Activated CD8-positive, alpha-beta memory T cell treated with anti-CD3 and anti-CD28 coated beads for 4 hours (primary cell): ENCODE data around the gene LPGAT1.
A peak's percentile ranks its signal among the peaks of the same experiment; 100 is the strongest.
"Not testable (repeated sequence)": the region's sequence is repeated elsewhere in the genome, so short reads cannot be mapped to it uniquely, and the experiment has no call there.

ENCODE experiments used
- DNase-seq, 2 donors: peaks; one replicate each; pipeline ENCODE4 v3.0.0-alpha.2; 2020; ENCODE audit warnings: low read depth in 2 of 2

Gene LPGAT1

DNA sequence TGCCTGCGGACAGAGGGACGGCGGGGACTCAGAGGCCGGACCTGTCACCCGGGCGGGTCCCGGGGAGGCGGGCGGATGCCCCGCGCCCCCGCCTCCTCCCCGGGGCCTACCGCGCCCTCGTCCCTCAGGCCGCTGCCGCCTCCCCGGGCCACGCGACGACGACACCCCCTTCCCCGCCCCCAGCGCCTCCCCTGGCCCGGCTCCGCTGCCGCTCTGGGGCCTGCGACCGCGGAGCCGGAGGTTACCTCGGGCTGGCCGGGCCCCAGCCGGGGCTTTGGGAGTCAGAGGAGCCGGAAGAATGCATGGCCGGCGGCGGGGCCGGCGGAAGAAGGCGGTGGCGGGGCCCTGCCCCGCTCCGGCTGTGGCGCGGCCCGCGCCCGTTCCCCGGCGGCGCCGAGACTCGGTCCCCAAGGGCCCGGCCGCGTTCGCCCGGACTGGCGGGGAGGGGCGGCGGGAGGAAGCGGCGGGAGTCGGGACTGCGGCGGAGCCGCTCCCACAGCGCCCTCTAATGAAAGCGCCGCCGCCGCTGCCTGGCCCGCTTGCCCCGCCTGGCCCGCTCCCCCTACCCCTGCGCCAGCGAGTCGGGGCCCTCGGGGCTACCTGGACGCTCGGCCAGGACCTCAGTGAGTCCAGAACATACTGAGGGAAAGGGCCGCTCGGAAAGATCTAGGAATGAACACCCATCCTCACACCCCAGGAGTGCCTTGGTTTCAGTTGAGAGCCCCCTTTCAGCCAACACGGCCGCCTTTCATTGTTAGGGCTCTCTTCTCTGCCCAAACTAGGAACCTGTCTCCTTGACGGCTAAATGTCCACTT is at the start of gene LPGAT1:
LPGAT1 (minus strand) TSS at position 436 of the 815 bp plus-strand sequence. CDS start 1,467 bp downstream, outside the sequence.
- DNase-seq = peak; percentile 43 to 46

DNA sequence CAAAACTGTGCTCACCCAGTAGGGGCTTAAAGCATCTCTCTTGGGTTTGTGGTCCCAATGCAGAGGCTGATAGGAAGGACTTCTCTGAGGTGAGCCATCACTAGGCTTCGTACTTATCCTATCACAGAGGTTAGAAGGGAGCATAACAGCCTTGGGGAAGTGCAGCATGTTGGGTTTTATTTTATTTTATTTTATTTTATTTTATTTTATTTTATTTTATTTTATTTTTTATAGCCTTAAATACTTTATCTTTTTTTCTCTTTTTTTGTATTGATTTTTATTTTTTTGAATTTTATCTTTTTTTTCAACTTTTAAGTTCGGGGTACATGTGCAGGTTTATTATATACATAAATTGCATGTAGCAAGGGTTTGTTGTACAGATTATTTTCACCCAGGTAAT is 48.9 kb upstream of the LPGAT1 start:
- DNase-seq = no peak

GRCh38 chr1:211876851-211877590 is 46.5 kb upstream of the LPGAT1 start:
- no peak for DNase-seq

DNA sequence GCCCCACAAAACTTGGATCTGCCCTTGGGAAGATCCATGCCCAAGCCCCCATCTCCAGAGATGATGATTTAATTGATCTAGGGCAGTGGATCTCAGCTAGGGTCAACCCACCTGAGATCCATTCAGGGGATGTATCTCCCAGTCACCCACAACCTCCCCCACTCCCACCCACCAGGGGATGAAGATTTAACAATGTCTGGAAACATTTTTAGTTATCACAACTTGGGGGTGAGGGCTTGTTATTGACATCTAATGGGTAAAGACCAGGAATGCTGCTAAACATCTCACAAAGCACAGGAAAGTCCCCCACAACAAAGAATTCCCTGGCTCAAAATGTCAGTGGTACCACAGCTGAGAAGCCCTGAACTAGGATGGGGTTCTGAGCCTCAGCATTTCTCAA is 45.0 kb upstream of the LPGAT1 start:
- DNase-seq = no peak

GRCh38 chr1:211874521-211875347 is 44.2 kb upstream of the LPGAT1 start:
- DNase-seq = no peak

DNA sequence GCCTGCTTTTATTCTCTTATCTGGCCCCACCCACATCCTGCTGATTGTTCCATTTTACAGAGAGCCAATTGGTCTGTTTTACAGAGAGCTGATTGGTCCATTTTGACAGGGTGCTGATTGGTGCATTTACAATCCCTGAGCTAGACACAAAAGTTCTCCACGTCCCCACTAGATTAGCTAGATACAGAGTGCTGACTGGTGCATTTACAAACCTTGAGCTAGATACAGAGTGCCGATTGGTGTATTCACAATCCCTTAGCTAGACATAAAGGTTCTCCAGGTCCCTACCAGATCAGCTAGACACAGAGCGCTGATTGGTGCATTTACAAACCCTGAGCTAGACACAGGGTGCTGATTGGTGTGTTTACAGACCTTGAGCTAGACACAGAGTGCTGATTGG is 43.2 kb upstream of the LPGAT1 start:
- DNase-seq = not testable (repeated sequence)

DNA sequence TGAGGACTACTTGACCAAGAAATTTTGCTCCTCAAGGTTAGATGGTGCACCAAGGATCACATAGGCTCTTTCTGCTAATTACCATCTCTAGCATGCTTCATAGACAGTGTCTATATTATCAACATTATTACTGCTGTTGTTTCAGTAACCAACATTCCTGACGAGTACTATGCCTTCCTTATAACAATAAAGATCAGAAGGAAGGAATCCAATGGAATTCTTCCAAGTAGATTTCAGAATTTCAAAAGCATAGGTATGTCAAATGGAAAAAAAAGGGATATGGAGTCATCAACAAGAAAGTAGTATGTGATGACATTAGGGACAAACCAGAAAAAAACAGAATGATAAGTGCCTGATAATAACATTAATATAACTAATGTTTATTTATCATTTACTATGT is 39.6 kb upstream of the LPGAT1 start:
- DNase-seq = no peak

- DNase-seq = no peak
Observed at GRCh38 chr1:211865180-211865579, 34.6 kb upstream of the LPGAT1 start.

GRCh38 chr1:211859405-211859804 is 28.8 kb upstream of the LPGAT1 start:
- no peak for DNase-seq

DNA sequence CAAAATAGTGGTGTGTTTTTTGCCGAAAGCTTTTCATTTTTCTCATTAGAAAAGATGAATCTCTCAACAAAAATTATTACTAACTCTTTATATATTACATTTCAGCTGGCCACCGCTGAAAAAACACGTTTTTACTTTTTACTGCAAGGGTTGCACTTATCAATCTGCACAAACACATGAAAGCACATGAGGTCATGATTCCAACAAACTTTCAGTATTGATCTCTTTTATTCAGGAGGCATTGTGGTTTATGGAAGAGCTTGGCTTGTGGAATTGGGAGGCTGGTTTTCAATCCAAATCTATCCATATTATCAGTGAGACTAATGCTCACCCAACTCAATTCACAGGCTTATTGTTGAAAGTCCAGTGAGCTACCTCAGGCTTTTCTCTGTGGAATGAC is 20.6 kb upstream of the LPGAT1 start:
- DNase-seq = no peak

- no peak for DNase-seq
Observed at GRCh38 chr1:211843507-211844298, 13.1 kb upstream of the LPGAT1 start.

DNA sequence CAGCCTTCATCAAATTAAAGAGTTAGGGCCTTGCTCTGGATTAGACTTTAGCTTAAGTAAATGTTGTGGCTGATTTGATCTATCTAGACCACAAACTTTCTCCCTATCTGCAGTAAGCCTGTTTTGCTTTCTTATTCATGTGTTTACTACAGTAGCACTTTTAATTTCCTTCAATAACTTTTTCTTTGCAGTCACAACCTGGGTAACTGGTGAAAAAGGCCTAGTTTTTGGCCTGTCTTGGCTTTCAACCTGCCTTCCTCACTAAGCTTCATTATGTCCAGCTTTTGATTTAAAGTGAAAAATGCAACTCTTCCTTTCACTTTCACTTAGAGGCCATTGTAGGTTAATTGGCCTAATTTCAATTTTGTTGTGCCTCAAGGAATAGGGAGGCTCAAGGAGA is 12.5 kb upstream of the LPGAT1 start:
- no peak for DNase-seq

DNA sequence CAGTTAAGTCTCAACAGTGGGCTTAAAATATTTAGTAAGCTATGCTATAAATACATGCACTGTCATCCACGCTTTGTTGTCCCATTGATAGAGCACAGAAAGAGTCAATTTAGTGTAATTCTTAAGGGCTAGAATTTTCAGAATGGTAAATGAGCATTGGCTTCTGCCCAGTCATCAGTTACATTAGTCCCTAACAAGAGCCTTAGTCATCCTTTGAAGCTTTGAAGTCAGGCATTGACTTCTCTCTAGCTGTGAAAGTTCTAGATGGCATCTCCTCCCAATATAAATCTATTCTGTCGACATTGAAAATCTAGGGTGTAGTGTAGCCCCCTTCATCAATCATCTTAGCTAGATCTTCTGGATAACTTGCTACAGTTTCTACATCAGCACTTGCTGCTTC is 12.0 kb upstream of the LPGAT1 start:
- DNase-seq = no peak

DNA sequence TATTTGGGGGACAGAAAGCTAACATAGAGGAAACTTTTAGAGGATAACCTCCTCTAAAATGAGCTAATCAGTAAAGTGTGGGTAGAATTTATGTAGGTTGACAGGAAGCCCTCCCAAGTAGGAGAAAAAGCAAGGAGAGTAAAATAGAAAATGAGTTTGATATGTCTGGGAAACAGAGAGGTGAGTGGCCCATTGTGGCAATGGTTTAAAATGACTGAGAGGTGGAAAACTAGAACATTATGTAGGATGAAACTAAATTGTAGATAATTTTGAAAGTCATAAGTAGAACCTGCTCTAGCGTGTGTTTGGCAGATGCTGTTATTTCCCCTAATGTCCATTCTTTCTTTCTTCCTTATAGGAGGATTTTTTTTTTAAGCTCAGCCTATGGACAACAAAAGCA is 8.5 kb upstream of the LPGAT1 start:
- DNase-seq = no peak

GRCh38 chr1:211833174-211833820 is 2.7 kb upstream of the LPGAT1 start:
- DNase-seq = no peak

DNA sequence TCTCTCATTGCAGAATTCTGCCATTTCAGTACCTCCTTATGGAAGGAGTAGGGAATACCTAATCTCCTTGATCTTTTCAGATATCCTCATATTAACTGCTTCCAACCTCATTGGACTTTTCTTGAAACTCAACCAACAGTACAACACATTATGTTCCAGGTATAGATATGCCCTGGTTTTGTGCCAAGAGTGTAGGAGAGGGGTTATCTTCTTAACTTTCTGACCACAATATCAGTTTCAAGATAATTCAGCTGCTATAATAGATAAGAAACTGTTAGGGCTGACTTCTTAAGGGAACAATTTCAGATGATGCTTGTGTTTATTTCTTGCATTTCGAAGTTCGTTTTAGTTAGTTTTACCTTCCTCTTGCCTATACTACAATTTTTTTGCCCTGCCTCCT is 2.1 kb upstream of the LPGAT1 start:
- no peak for DNase-seq

- no peak for DNase-seq
Observed at GRCh38 chr1:211831558-211832323, 1.2 kb upstream of the LPGAT1 start.

- no peak for DNase-seq
Observed at GRCh38 chr1:211830055-211830327, 572 bp downstream of the LPGAT1 start.

DNA sequence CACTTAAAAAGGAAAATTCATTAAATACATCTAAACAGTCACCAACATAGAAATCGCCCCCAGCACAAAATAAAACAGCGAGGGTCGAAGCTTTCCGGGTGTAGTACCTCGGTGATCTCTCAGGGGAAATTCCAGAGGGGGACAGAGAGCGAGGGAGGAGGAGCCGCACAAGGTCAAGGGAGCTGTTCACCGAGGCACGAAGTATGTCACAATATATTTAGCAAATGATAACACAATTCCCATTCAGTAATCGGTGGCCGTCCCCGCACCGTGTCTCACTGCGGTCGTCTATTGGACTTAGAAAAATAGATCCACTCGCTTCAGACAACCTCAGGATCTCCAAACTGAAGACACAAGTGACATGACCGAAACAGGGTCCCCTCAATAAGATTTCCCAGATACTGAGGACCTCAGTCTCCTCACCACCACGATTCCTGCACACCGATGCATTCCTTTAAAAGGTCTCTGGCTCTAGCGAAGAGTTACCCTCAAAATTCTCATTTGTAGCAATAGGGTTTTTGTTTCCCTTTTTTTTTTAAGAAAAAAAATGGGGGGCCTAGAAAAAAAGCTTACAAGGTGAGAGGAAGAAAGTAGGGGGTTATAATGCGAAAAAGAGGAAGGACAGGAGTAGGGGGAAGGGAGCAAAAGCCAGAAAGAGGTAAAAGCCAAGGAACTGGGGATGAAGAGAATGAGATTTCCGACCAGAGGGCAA is 1.1 kb downstream of the LPGAT1 start:
- no peak for DNase-seq
